Lung (tissue), 12 donors: ENCODE data around the gene CCL1. TPM values are rescaled to one million over a fixed set of nuclear protein-coding genes. Genes with fewer than 3 reads are reported as not detected.

Source experiments
- ATAC-seq: fragments of 200-7000 bp; cut with Tn5 transposase; one replicate; pipeline ENCODE4 v1.9.1; 2020; ENCODE audit warnings: moderate number of reproducible peaks; ENCODE audit not compliant: insufficient read depth, low FRiP score
- DNase-seq, 3 donors: peaks; one replicate each; pipeline ENCODE4 v3.0.0-alpha.2; 2013 to 2017
- H3K27ac ChIP-seq, 2 donors: one replicate each; pipeline ENCODE4 v1.5.1; 2013; ENCODE audit warnings: mild to moderate bottlenecking in 2 of 2, moderate library complexity in 2 of 2, control low read depth in 1 of 2, inconsistent platforms in 1 of 2, low read depth in 1 of 2, low read length in 1 of 2
- H3K27me3 ChIP-seq, 3 donors: one replicate each; pipeline ENCODE4 v1.5.1; 2013; ENCODE audit warnings: low read length in 2 of 3; ENCODE audit not compliant: control insufficient read depth in 3 of 3, insufficient read depth in 3 of 3
- H3K36me3 ChIP-seq, 4 donors: one replicate each; pipeline ENCODE4 v1.5.1; 2013; ENCODE audit warnings: low read length in 4 of 4, mild to moderate bottlenecking in 1 of 4, moderate library complexity in 1 of 4; ENCODE audit not compliant: control insufficient read depth in 4 of 4, insufficient read depth in 4 of 4
- H3K4me1 ChIP-seq, 5 donors: one replicate each; pipeline ENCODE4 v1.5.1; 2013; ENCODE audit warnings: low read length in 5 of 5, mild to moderate bottlenecking in 2 of 5, moderate library complexity in 1 of 5; ENCODE audit not compliant: control insufficient read depth in 5 of 5, insufficient read depth in 5 of 5
- H3K4me3 ChIP-seq: one replicate; pipeline ENCODE4 v1.5.1; 2013; ENCODE audit warnings: mild to moderate bottlenecking, control low read depth, moderate library complexity
- H3K9ac ChIP-seq, 2 donors: one replicate each; pipeline ENCODE4 v1.5.1; 2013; ENCODE audit warnings: low read length in 2 of 2, control low read depth in 1 of 2; ENCODE audit not compliant: insufficient read depth in 1 of 2
- H3K9me3 ChIP-seq, 4 donors: one replicate each; pipeline ENCODE4 v1.5.1; 2013; ENCODE audit warnings: low read length in 3 of 4, mild to moderate bottlenecking in 1 of 4, moderate library complexity in 1 of 4; ENCODE audit not compliant: control insufficient read depth in 4 of 4, insufficient read depth in 3 of 4
- CTCF ChIP-seq: IDR thresholded peaks from 2 replicates; pipeline ENCODE4 v1.5.1; 2012; ENCODE audit warnings: mild to moderate bottlenecking; ENCODE audit errors: control extremely low read depth, extremely low read depth
- WGBS, 2 donors: extraction: QIAGEN DNeasy Blood & Tissue Kit; methylation state at CpG; one replicate each; pipeline ENCODE4 v1.1.7; 2013; 5-methylcytosine and 5-hydroxymethylcytosine counted together
- polyA plus RNA-seq, 2 donors: library from polyadenylated mRNA; stranded (reverse); fragments of 200-250 nt; gene quantifications; one replicate each; pipeline ENCODE4 v1.2.1, GENCODE V29; 2013
- total RNA-seq, 2 donors: library from RNA; depleted of rRNA in 1 of 2; stranded (reverse); fragments of >200 nt in 1 of 2; gene quantifications; one replicate each; pipeline ENCODE4 v1.2.1, GENCODE V29; 2014 to 2021
- donor health status: control.
- donor health status: control.
- donor health status: Bipolar disorder and iron deficiency.
- donor health status: healthy.
- donor health status: DM: yes; HTN: yes; CAD: no.

Gene CCL1
- total and polyA plus RNA-seq, 4 donors, result 0.44 TPM; not detected in 3

- Histone ChIP-seq H3K9me3 (no peaks in the 10 kb centered on the region), H3K27me3 (peaks cover 0 to 4% (median 0%) of the 10 kb centered on the region in 3 donors), H3K9ac (no peak overlapping the region), H3K27ac (no peak overlapping the region), H3K36me3 (no peaks in the 10 kb centered on the region), H3K4me3 (no peak overlapping the region), H3K4me1 (peaks cover 0 to 11% (median 0%) of the 10 kb centered on the region in 5 donors)
- ATAC-seq, result no peak
- 34 to 49% methylated on average over 2 of the region's 2 CpGs for WGBS, 2 donors
- no peak for DNase-seq
- TF ChIP-seq CTCF, result no peak
Measured at GRCh38 chr17:34365340-34365739, 2.3 kb upstream of the CCL1 start.

- no peak overlapping the region for H3K27ac ChIP-seq
- H3K4me3 ChIP-seq, result no peak overlapping the region
- WGBS, 2 donors, result 74 to 83% methylated on average over 2 of the region's 2 CpGs
- DNase-seq (no peak), ATAC-seq (no peak)
- no peaks in the 10 kb centered on the region for H3K36me3 ChIP-seq
- H3K9me3 ChIP-seq, result no peaks in the 10 kb centered on the region
- peaks cover 0 to 12% (median 0%) of the 10 kb centered on the region in 5 donors for H3K4me1 ChIP-seq
- H3K9ac ChIP-seq, result no peak overlapping the region
- H3K27me3 ChIP-seq, result peaks cover 0 to 4% (median 0%) of the 10 kb centered on the region in 3 donors
- no peak for TF ChIP-seq CTCF
Measured at GRCh38 chr17:34364751-34365150, 1.7 kb upstream of the CCL1 start.

- Histone ChIP-seq H3K4me1 (peaks cover 0 to 9% (median 0%) of the 10 kb centered on the region in 5 donors), H3K9me3 (no peaks in the 10 kb centered on the region), H3K9ac (no peak overlapping the region), H3K27ac (no peak overlapping the region), H3K27me3 (peaks cover 0 to 2% (median 0%) of the 10 kb centered on the region in 3 donors), H3K36me3 (no peaks in the 10 kb centered on the region), H3K4me3 (no peak overlapping the region)
- ATAC-seq (peak; percentile 88), DNase-seq (peak; percentile 90 to 94 (median 92))
- 26 to 28% methylated on average over 8 of the region's 8 CpGs for WGBS, 2 donors
- peak; percentile 99 for TF ChIP-seq CTCF
Measured at GRCh38 chr17:34361478-34362061, 1.5 kb downstream of the CCL1 start.
